ENCODE measurements around the gene NOTUM.

DNA sequence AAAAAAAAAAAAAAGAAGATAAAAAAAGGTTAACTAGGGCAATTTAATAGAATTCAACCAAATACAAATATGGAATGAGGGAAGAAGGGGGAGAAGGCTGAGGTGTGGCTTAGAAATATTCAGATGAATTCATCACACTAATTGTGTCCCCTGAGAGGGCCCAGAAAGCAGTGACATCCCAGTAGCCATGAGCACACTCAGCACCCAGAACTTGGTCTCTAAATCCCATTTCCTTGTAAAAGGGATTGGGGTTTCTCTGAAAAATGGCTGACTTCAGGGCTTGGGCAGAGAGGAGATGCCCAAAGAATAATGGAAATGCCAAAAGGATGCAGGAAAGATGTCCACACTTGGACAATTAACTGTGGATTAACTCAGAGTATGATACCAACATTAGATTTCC is 12.4 kb upstream of the NOTUM start:
- no peak for TF ChIP-seq EZH2 (IDR thresholded peaks at IDR 0.05; ENCODE audit: borderline replicate concordance, low read depth, low read length, severe bottlenecking)
- TF ChIP-seq, protein P1, sequence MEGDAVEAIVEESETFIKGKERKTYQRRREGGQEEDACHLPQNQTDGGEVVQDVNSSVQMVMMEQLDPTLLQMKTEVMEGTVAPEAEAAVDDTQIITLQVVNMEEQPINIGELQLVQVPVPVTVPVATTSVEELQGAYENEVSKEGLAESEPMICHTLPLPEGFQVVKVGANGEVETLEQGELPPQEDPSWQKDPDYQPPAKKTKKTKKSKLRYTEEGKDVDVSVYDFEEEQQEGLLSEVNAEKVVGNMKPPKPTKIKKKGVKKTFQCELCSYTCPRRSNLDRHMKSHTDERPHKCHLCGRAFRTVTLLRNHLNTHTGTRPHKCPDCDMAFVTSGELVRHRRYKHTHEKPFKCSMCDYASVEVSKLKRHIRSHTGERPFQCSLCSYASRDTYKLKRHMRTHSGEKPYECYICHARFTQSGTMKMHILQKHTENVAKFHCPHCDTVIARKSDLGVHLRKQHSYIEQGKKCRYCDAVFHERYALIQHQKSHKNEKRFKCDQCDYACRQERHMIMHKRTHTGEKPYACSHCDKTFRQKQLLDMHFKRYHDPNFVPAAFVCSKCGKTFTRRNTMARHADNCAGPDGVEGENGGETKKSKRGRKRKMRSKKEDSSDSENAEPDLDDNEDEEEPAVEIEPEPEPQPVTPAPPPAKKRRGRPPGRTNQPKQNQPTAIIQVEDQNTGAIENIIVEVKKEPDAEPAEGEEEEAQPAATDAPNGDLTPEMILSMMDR (IDR thresholded peaks at IDR 0.05; ENCODE audit: extremely low read depth in 1 of 2, insufficient read depth in 1 of 2, low read depth in 1 of 2, low read length in 2 of 2), result no peak
- TF ChIP-seq POLR2A (IDR thresholded peaks at IDR 0.05; ENCODE audit: low read depth, low read length), result no peak
- TF ChIP-seq POLR2AphosphoS5 (IDR thresholded peaks at IDR 0.05; ENCODE audit: insufficient read depth, low read depth, low read length), result no peak
- no peak for TF ChIP-seq FOS (IDR thresholded peaks at IDR 0.05; ENCODE audit: borderline replicate concordance, insufficient read depth, low read length)
- no peak for TF ChIP-seq MYC (IDR thresholded peaks at IDR 0.05; ENCODE audit: low read depth, low read length)
- TF ChIP-seq, protein P2, sequence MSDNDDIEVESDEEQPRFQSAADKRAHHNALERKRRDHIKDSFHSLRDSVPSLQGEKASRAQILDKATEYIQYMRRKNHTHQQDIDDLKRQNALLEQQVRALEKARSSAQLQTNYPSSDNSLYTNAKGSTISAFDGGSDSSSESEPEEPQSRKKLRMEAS (IDR thresholded peaks at IDR 0.05; ENCODE audit: insufficient read depth, insufficient read length), result no peak
- no peak for TF ChIP-seq JUN (IDR thresholded peaks at IDR 0.05; ENCODE audit: borderline replicate concordance, insufficient read depth, insufficient read length, low read depth)
- no peak for TF ChIP-seq GATA2 (IDR thresholded peaks at IDR 0.05; ENCODE audit: insufficient read depth, insufficient read length, low read depth, low read length)

Measured in endothelial cell of umbilical vein (primary cell).